ENCODE measurements around the gene PTPRT.

The PTPRT gene

DNA sequence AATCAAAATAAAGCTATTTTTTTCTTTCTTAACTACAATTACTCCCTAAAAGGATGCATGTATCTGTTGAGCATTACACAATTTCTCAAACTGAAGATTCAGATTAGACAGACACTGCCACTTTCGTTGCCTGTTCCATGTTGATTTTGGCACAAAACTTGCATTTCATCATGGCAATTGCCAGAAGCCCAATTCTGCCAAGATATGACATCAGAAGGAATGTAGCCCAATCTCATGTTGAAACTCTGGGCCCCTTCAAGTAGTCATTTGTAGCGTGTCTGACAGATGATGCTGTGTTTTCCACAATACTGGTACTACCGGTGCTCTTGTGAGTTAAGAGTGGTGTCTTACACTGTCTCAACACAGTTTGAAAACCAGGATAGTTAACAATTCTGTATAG, 705.4 kb downstream of the PTPRT start:
- no peak for DNase-seq (ENCODE audit: low read depth)
- TF ChIP-seq POLR2A (IDR thresholded peaks at IDR 0.05; ENCODE audit: extremely low read depth, insufficient read length), result no peak
- TF ChIP-seq, protein P1, sequence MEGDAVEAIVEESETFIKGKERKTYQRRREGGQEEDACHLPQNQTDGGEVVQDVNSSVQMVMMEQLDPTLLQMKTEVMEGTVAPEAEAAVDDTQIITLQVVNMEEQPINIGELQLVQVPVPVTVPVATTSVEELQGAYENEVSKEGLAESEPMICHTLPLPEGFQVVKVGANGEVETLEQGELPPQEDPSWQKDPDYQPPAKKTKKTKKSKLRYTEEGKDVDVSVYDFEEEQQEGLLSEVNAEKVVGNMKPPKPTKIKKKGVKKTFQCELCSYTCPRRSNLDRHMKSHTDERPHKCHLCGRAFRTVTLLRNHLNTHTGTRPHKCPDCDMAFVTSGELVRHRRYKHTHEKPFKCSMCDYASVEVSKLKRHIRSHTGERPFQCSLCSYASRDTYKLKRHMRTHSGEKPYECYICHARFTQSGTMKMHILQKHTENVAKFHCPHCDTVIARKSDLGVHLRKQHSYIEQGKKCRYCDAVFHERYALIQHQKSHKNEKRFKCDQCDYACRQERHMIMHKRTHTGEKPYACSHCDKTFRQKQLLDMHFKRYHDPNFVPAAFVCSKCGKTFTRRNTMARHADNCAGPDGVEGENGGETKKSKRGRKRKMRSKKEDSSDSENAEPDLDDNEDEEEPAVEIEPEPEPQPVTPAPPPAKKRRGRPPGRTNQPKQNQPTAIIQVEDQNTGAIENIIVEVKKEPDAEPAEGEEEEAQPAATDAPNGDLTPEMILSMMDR (IDR thresholded peaks at IDR 0.05; ENCODE audit: low read depth, low read length), result no peak
- no peak for TF ChIP-seq MAX (IDR thresholded peaks at IDR 0.05; ENCODE audit: low read depth, low read length)
- TF ChIP-seq MYC (IDR thresholded peaks at IDR 0.05; ENCODE audit: low read depth, low read length), result no peak
- H3K4me3 ChIP-seq (ENCODE audit: low read depth, low read length), result no peak overlapping the region

- H3K4me3 ChIP-seq (ENCODE audit: low read depth, low read length), result no peak overlapping the region
- TF ChIP-seq MAX (IDR thresholded peaks at IDR 0.05; ENCODE audit: low read depth, low read length), result peak; percentile 85
- no peak for TF ChIP-seq POLR2A (IDR thresholded peaks at IDR 0.05; ENCODE audit: extremely low read depth, insufficient read length)
- TF ChIP-seq, protein P1 (IDR thresholded peaks at IDR 0.05; ENCODE audit: low read depth, low read length), result peak; percentile 90
- TF ChIP-seq MYC (IDR thresholded peaks at IDR 0.05; ENCODE audit: low read depth, low read length), result peak; percentile 46; the same call in 1 of the 2 replicates
- peak; percentile 53 for DNase-seq (ENCODE audit: low read depth)
These were observed 705.9 kb downstream of the PTPRT start for GRCh38 chr20:42483730-42484303.

DNA sequence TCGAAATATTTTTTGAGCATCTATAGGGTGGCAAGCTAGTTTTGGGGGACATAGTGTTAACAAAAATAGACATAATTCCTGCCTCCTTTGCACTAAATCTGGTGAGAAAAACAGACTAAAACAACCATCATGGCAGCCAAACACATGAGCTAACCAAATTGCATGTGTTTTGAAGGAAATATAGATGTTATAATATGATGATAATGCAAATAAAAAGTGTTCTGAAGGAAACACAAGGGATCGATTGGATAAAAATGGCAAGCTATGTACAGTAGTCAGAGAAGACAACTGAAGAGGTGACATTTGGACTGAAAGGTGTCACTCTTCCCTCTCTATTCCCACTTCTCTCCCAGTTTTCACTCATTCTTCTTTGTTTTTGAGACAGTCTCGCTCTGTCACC, 706.9 kb downstream of the PTPRT start:
- TF ChIP-seq POLR2A (IDR thresholded peaks at IDR 0.05; ENCODE audit: extremely low read depth, insufficient read length) (no peak), MYC (IDR thresholded peaks at IDR 0.05; ENCODE audit: low read depth, low read length) (no peak), MAX (IDR thresholded peaks at IDR 0.05; ENCODE audit: low read depth, low read length) (no peak)
- TF ChIP-seq, protein P1 (IDR thresholded peaks at IDR 0.05; ENCODE audit: low read depth, low read length), result no peak
- no peak for DNase-seq (ENCODE audit: low read depth)
- no peak overlapping the region for H3K4me3 ChIP-seq (ENCODE audit: low read depth, low read length)

DNA sequence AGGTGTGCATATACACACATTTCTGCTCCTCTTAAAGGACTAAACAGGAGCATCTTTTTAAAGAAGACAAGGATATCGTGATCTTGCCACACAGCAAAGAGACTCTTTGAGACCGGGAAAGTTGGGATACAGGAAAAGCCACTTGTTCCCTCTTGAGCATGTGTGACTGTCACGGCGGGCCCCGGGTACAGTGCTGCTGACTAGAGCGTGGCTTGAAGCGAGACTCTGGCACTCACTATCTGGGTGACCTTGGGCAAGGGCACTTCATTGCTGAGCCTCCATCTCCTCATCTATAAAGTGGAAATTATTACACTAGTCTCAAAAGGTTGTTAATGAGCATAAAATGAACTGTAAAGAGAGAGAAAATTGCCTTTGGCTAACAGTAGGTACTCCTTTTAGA, 713.9 kb downstream of the PTPRT start:
- no peak overlapping the region for H3K4me3 ChIP-seq (ENCODE audit: low read depth, low read length)
- DNase-seq (ENCODE audit: low read depth), result no peak
- TF ChIP-seq MYC (IDR thresholded peaks at IDR 0.05; ENCODE audit: low read depth, low read length) (no peak), POLR2A (IDR thresholded peaks at IDR 0.05; ENCODE audit: extremely low read depth, insufficient read length) (no peak), MAX (IDR thresholded peaks at IDR 0.05; ENCODE audit: low read depth, low read length) (no peak)
- TF ChIP-seq, protein P1 (IDR thresholded peaks at IDR 0.05; ENCODE audit: low read depth, low read length), result no peak

GRCh38 chr20:42474646-42475045, 715.1 kb downstream of the PTPRT start:
- no peak for DNase-seq (ENCODE audit: low read depth)
- no peak overlapping the region for H3K4me3 ChIP-seq (ENCODE audit: low read depth, low read length)
- TF ChIP-seq, protein P1 (IDR thresholded peaks at IDR 0.05; ENCODE audit: low read depth, low read length), result no peak

- no peak for TF ChIP-seq POLR2A (IDR thresholded peaks at IDR 0.05; ENCODE audit: extremely low read depth, insufficient read length)
- TF ChIP-seq MAX (IDR thresholded peaks at IDR 0.05; ENCODE audit: low read depth, low read length), result no peak
- TF ChIP-seq MYC (IDR thresholded peaks at IDR 0.05; ENCODE audit: low read depth, low read length), result no peak
- TF ChIP-seq, protein P1 (IDR thresholded peaks at IDR 0.05; ENCODE audit: low read depth, low read length), result no peak
- DNase-seq (ENCODE audit: low read depth), result no peak
These were observed 717.5 kb downstream of the PTPRT start for GRCh38 chr20:42472198-42472597.

More at GRCh38 chr20:42472198-42472597, 717.5 kb downstream of the PTPRT start:
- H3K4me3 ChIP-seq (ENCODE audit: low read depth, low read length), result no peak overlapping the region

Data from NB4 (cell line).